A549 (cell line): ENCODE measurements around the gene PPP1R3E. TPM values are rescaled to one million over a fixed set of nuclear protein-coding genes. Genes with fewer than 3 reads are reported as not detected.

ENCODE experiments used
- ATAC-seq, 2 experiments: fragments of 200-7000 bp in 1 of 2; fragments of >200 bp in 1 of 2; cut with Nextera tagmentation in 1 of 2; cut with Tn5 transposase in 1 of 2; 3 replicates each; pipeline versions ENCODE4 v1.8.0 to v1.9.1; 2018 to 2020; ENCODE audit warnings: mild to moderate bottlenecking in 1 of 2, moderate library complexity in 1 of 2
- CTCF ChIA-PET: fragments of 300-600 bp; sonication (Branson Sonifier 250); formaldehyde crosslinking; extraction: SDS; loops from one replicate; lab custom pipeline; 2021; ENCODE audit warnings: antibody characterized with exemption, inconsistent platforms; lab: Yijun Ruan, JAX
- POLR2A ChIA-PET: fragments of 350-600 bp; formaldehyde crosslinking; extraction: SDS; loops from one replicate; lab custom pipeline; 2021; ENCODE audit warnings: antibody characterized with exemption, inconsistent platforms; lab: Yijun Ruan, JAX
- DNase-seq, 2 experiments: peaks; one replicate each; pipeline versions ENCODE4 v3.0.0 to v3.0.0-alpha.2; 2011 to 2016; ENCODE audit warnings: low read depth in 1 of 2, low spot score in 1 of 2
- FAIRE-seq: peaks from 2 replicates; lab custom pipeline; 2011; peaks lifted over from hg19 to GRCh38; lab: Jason Lieb, UNC
- H3K27ac ChIP-seq, 2 experiments: fragments of >200 bp; sonication (Bioruptor Twin); formaldehyde crosslinking; 3 replicates each; pipeline ENCODE4 v1.5.1; 2016 to 2017
- H3K4me1 ChIP-seq: fragments of >200 bp; sonication (Bioruptor Twin); formaldehyde crosslinking; 3 replicates; pipeline ENCODE4 v1.6.1; 2016
- H3K4me2 ChIP-seq: fragments of >200 bp; sonication (Bioruptor Twin); formaldehyde crosslinking; 3 replicates; pipeline ENCODE4 v1.6.1; 2016
- H3K4me3 ChIP-seq: fragments of >200 bp; sonication (Bioruptor Twin); formaldehyde crosslinking; 3 replicates; pipeline ENCODE4 v1.5.1; 2016
- H3K9me3 ChIP-seq: fragments of >200 bp; sonication (Bioruptor Twin); formaldehyde crosslinking; 3 replicates; pipeline ENCODE4 v1.6.1; 2016
- BHLHE40 ChIP-seq: IDR thresholded peaks from 2 replicates; pipeline ENCODE4 v1.6.1; 2012; ENCODE audit warnings: low read depth, low read length, inconsistent platforms
- CEBPB ChIP-seq, 2 experiments: fragments of >200 bp in 1 of 2; sonication (Bioruptor Twin) in 1 of 2; formaldehyde crosslinking in 1 of 2; IDR thresholded peaks; 2 replicates each; pipeline ENCODE4 v1.6.1; 2012 to 2016
- CHD2 ChIP-seq: fragments of 150-350 bp; IDR thresholded peaks from 2 replicates; pipeline ENCODE4 v1.6.1; 2014; ENCODE audit warnings: low read length; ENCODE audit not compliant: partially characterized antibody
- EP300 ChIP-seq, 2 experiments: fragments of >200 bp; sonication (Bioruptor Twin); formaldehyde crosslinking; IDR thresholded peaks; 2 replicates in 1 of 2; 3 replicates in 1 of 2; pipeline ENCODE4 v1.6.1; 2016 to 2017
- ESRRA ChIP-seq: fragments of 150-350 bp; IDR thresholded peaks from 2 replicates; pipeline ENCODE4 v1.6.1; 2014; ENCODE audit warnings: mild to moderate bottlenecking, low read length, borderline replicate concordance
- FOSL2 ChIP-seq, 2 experiments: fragments of 450-650 bp in 1 of 2; fragments of >200 bp in 1 of 2; sonication (Bioruptor Twin) in 1 of 2; formaldehyde crosslinking; IDR thresholded peaks; 2 replicates each; pipeline versions ENCODE4 v1.5.0 to v1.6.1; 2016 to 2020; ENCODE audit warnings: mild to moderate bottlenecking in 1 of 2, moderate library complexity in 1 of 2
- HEYL ChIP-seq: fragments of 250-450 bp; sonication (Bioruptor Pico); IDR thresholded peaks from 2 replicates; pipeline ENCODE4 v1.8.0; 2021; ENCODE audit warnings: mild to moderate bottlenecking, moderate library complexity
- HOXB5 ChIP-seq: fragments of 250-450 bp; sonication (Bioruptor Pico); IDR thresholded peaks from 2 replicates; pipeline ENCODE4 v1.5.0; 2020; ENCODE audit warnings: mild to moderate bottlenecking, moderate library complexity
- KDM5A ChIP-seq: fragments of 200-600 bp; sonication (generic); IDR thresholded peaks from 2 replicates; pipeline ENCODE4 v1.6.1; 2016; ENCODE audit warnings: antibody characterized with exemption, mild to moderate bottlenecking
- MAFK ChIP-seq: fragments of 450-650 bp; IDR thresholded peaks from 2 replicates; pipeline ENCODE4 v1.6.1; 2014; ENCODE audit not compliant: partially characterized antibody
- MYC ChIP-seq: IDR thresholded peaks from 2 replicates; pipeline ENCODE4 v1.6.1; 2012; ENCODE audit warnings: mild to moderate bottlenecking, inconsistent platforms, low read length, improper control_type of control experiment, borderline replicate concordance
- NFE2L2 ChIP-seq: fragments of 150-350 bp; conservative IDR thresholded peaks from 2 replicates; pipeline ENCODE4 v1.6.1; 2014; ENCODE audit warnings: low read length
- NPAS2 ChIP-seq: fragments of 250-450 bp; sonication (Bioruptor Pico); IDR thresholded peaks from 2 replicates; pipeline ENCODE4 v1.8.0; 2022; ENCODE audit warnings: mild to moderate bottlenecking, moderate library complexity, borderline replicate concordance
- NR3C1 ChIP-seq: fragments of >200 bp; sonication (Bioruptor Twin); formaldehyde crosslinking; IDR thresholded peaks from 3 replicates; pipeline ENCODE4 v1.6.1; 2017
- PHF8 ChIP-seq: fragments of 200-600 bp; sonication (generic); IDR thresholded peaks from 2 replicates; pipeline ENCODE4 v1.6.1; 2016; ENCODE audit warnings: low read depth, mild to moderate bottlenecking, antibody characterized with exemption, moderate library complexity, borderline replicate concordance
- POLR2A ChIP-seq: IDR thresholded peaks from 2 replicates; pipeline ENCODE4 v1.6.1; 2012; ENCODE audit warnings: mild to moderate bottlenecking, low read length
- POLR2AphosphoS2 ChIP-seq: conservative IDR thresholded peaks from 2 replicates; pipeline ENCODE4 v1.6.1; 2012; ENCODE audit warnings: low read length, improper control_type of control experiment, inconsistent platforms
- RARB ChIP-seq: fragments of 250-450 bp; sonication (Bioruptor Pico); IDR thresholded peaks from 2 replicates; pipeline ENCODE4 v1.8.0; 2021; ENCODE audit warnings: mild to moderate bottlenecking, moderate library complexity
- RCOR1 ChIP-seq: fragments of 150-350 bp; IDR thresholded peaks from 2 replicates; pipeline ENCODE4 v1.6.1; 2014; ENCODE audit warnings: antibody characterized with exemption, low read length, low read depth
- RNF2 ChIP-seq: fragments of 200-600 bp; sonication (generic); IDR thresholded peaks from 2 replicates; pipeline ENCODE4 v1.6.1; 2016; ENCODE audit warnings: low read depth, mild to moderate bottlenecking, antibody characterized with exemption, moderate library complexity, borderline replicate concordance
- SMC3 ChIP-seq: fragments of >200 bp; sonication (Bioruptor Twin); formaldehyde crosslinking; IDR thresholded peaks from 3 replicates; pipeline ENCODE4 v1.6.1; 2018; ENCODE audit warnings: inconsistent platforms
- TP53 ChIP-seq: fragments of 250-450 bp; sonication (Bioruptor Pico); IDR thresholded peaks from 2 replicates; pipeline ENCODE4 v1.5.0; 2021; ENCODE audit warnings: mild to moderate bottlenecking, moderate library complexity
- ZNF302 ChIP-seq: fragments of 250-450 bp; sonication (Bioruptor Pico); IDR thresholded peaks from 2 replicates; pipeline ENCODE4 v1.9.0; 2021; ENCODE audit warnings: inconsistent platforms, mild to moderate bottlenecking, moderate library complexity
- WGBS: methylation state at CpG from one replicate; pipeline ENCODE4 v1.1.6; 2017; ENCODE audit errors: missing lambda C conversion rate; 5-methylcytosine and 5-hydroxymethylcytosine counted together
- polyA plus RNA-seq, 4 experiments: library from polyadenylated mRNA; depleted of rRNA in 3 of 4; stranded (reverse); fragments of >200 nt; fragmentation: RNase III in 1 of 4; extraction: RNeasy Plus Mini Kit Qiagen cat#74134 plus additional on column Dnase treatment in 1 of 4; gene quantifications; 2 replicates in 3 of 4; 3 replicates in 1 of 4; pipeline ENCODE4 v1.2.3, GENCODE V29; 2011 to 2017
- TF ChIP-seq, protein P1 (sequence below): IDR thresholded peaks from 2 replicates; pipeline ENCODE4 v1.6.1; 2012
- TF ChIP-seq, protein P2 (sequence below): fragments of 250-450 bp; sonication (Bioruptor Pico); IDR thresholded peaks from 2 replicates; pipeline ENCODE4 v1.5.0; 2021; ENCODE audit warnings: mild to moderate bottlenecking, moderate library complexity, borderline replicate concordance

Gene PPP1R3E
- polyA plus RNA-seq, 2 of the 4 experiments (the other 2 are of a cell fraction) = 7.5 to 11.1 TPM

DNA sequence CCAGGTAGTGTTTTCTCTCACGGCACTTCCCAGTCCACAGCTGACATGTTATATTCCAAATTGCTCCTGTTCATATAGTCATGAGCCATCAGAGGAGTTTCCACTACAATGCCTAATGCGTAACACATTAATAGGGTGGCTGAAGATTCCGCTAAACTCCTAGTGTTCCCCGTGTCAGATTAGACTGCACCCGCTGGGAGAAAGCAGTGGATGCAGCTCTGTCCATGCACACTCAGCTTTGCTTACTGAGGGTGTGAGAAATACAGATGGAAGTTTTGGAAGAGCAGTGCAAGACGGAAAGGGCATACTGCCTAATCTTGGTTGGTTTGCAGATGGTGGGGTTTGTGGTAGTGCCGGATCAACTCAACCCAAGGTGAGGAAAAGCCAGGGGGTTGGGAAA lies 5.6 kb downstream of the PPP1R3E start:
- WGBS = 91% methylated on average over 7 of the region's 7 CpGs
- DNase-seq = no peak
- CTCF ChIA-PET = interaction anchor here (1.0 to 12.8 kb wide), 9 partner anchors 11 to 178 kb away, joined by 3 to 254 read pairs (median 4); partner anchors contain the start of genes CEBPE and HOMEZ
- POLR2A ChIA-PET = interaction anchor here (2.2 kb wide), 1 partner anchor 10 kb away, joined by 8 read pairs; the partner anchor contains the start of gene BCL2L2
- Histone ChIP-seq H3K9me3 (no peaks in the 10 kb centered on the region), H3K4me2 (no peak overlapping the region), H3K4me3 (no peak overlapping the region), H3K4me1 (peaks cover 10% of the 10 kb centered on the region; the same call in 2 of the 3 replicates), H3K27ac (no peak overlapping the region)
- no peak for ATAC-seq
- TF ChIP-seq TP53 (CRISPR knock-in tag) (no peak), RNF2 (no peak), POLR2AphosphoS2 (no peak), HOXB5 (CRISPR knock-in tag) (no peak), PHF8 (no peak), NFE2L2 (no peak), BHLHE40 (no peak), CHD2 (no peak), HEYL (CRISPR knock-in tag) (no peak), FOSL2 (IDR thresholded peaks at IDR 0.05) (no peak), FOSL2 (CRISPR knock-in tag; IDR thresholded peaks at IDR 0.05) (no peak), MYC (no peak), KDM5A (no peak), RARB (no peak), POLR2A (no peak)
- no peak for FAIRE-seq

DNA sequence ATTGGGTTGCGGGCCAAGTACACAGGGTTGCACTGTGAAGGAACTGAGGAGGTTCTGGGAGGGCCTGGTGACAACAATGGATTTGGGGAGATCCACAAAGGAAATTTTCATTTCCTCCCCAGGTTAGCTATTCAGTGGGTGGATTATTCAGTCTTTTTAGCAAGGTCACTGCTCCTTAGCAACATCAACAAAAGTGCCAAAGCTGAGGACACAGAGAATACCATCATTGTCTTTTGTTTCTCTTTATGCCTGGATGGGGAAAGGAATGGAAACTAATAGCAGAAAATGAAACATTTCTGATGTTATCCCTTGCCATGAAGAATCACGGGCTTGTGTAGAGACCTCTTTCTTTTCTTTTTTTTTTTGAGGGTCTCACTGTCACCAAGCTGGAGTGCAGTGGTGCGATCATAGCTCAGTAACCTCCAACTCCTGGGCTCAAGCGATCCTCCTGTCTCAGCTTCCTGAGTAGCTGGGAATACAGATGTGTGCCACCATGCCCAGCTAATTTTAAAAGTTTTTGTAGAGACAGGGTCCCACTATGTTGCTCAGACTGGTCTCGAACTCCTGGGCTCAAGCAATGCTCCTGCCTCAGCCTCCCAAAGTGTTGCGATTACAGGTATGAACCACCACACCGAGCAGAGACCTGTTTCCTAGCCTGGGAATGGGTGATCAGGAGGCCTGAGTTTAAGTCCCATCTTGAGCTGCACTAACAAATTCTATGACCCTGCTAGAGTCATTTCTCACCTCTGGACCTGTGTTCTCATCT lies 6.5 kb downstream of the PPP1R3E start:
- H3K4me2 ChIP-seq = no peak overlapping the region
- CTCF ChIA-PET = interaction anchor here (1.1 to 12.8 kb wide), 14 partner anchors 10 to 262 kb away, joined by 3 to 254 read pairs (median 4); partner anchors contain the start of gene HOMEZ
- TF ChIP-seq, protein P1, sequence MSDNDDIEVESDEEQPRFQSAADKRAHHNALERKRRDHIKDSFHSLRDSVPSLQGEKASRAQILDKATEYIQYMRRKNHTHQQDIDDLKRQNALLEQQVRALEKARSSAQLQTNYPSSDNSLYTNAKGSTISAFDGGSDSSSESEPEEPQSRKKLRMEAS = no peak
- TF ChIP-seq POLR2A (no peak), KDM5A (no peak), EP300 (IDR thresholded peaks at IDR 0.05) (no peak), MAFK (no peak), NFE2L2 (no peak), CEBPB (IDR thresholded peaks at IDR 0.05) (no peak), RCOR1 (no peak), TP53 (CRISPR knock-in tag) (no peak), BHLHE40 (no peak), NR3C1 (no peak), SMC3 (no peak), NPAS2 (no peak), ZNF302 (no peak), ESRRA (no peak)
- TF ChIP-seq, protein P2, sequence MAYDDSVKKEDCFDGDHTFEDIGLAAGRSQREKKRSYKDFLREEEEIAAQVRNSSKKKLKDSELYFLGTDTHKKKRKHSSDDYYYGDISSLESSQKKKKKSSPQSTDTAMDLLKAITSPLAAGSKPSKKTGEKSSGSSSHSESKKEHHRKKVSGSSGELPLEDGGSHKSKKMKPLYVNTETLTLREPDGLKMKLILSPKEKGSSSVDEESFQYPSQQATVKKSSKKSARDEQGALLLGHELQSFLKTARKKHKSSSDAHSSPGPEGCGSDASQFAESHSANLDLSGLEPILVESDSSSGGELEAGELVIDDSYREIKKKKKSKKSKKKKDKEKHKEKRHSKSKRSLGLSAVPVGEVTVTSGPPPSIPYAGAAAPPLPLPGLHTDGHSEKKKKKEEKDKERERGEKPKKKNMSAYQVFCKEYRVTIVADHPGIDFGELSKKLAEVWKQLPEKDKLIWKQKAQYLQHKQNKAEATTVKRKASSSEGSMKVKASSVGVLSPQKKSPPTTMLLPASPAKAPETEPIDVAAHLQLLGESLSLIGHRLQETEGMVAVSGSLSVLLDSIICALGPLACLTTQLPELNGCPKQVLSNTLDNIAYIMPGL (CRISPR knock-in tag) = no peak
- DNase-seq (no peak), FAIRE-seq (no peak), ATAC-seq (no peak)
- POLR2A ChIA-PET = interaction anchor here (2.2 kb wide), 1 partner anchor 11 kb away, joined by 8 read pairs; the partner anchor contains the start of gene BCL2L2
- no peak overlapping the region for H3K4me3 ChIP-seq
- H3K4me1 ChIP-seq = peaks cover 10% of the 10 kb centered on the region; the same call in 2 of the 3 replicates
- H3K27ac ChIP-seq = no peak overlapping the region
- 93% methylated on average over 7 of the region's 7 CpGs for WGBS
- no peaks in the 10 kb centered on the region for H3K9me3 ChIP-seq
